Measurements from ENCODE around the gene BCOR.

GRCh38 chrX:40049084-40049641 lies 48.6 kb downstream of the BCOR start:
- TF ChIP-seq POLR2A (IDR thresholded peaks at IDR 0.05) (no peak), CTCF (IDR thresholded peaks at IDR 0.05) (no peak)
